RPMI8226 (cell line): Measurements from ENCODE around the gene MSANTD7.
A peak's percentile ranks its signal among the peaks of the same experiment; 100 is the strongest.
"Not testable (repeated sequence)": the region's sequence is repeated elsewhere in the genome, so short reads cannot be mapped to it uniquely, and the experiment has no call there.

Experiments used
- DNase-seq: peaks from one replicate; pipeline ENCODE4 v3.0.0-alpha.2; 2015

The MSANTD7 gene

GRCh38 chr10:14838582-14839304 lies 637 bp downstream of the MSANTD7 start:
- DNase-seq, result peak; percentile 40

GRCh38 chr10:14839305-14839695 lies 1.2 kb downstream of the MSANTD7 start:
- DNase-seq, result peak; percentile 34

GRCh38 chr10:14840178-14840577 lies 2.1 kb downstream of the MSANTD7 start:
- no peak for DNase-seq

- DNase-seq, result no peak
Observed at GRCh38 chr10:14843327-14843988, 5.4 kb downstream of the MSANTD7 start.

- no peak for DNase-seq
Observed at GRCh38 chr10:14844948-14845347, 6.8 kb downstream of the MSANTD7 start.

GRCh38 chr10:14852236-14852635 lies 14.1 kb downstream of the MSANTD7 start:
- no peak for DNase-seq

- DNase-seq, result no peak
Observed at GRCh38 chr10:14855453-14855852, 17.3 kb downstream of the MSANTD7 start.

- DNase-seq, result no peak
Observed at GRCh38 chr10:14858338-14858960, 20.3 kb downstream of the MSANTD7 start.

GRCh38 chr10:14859043-14859442 lies 20.9 kb downstream of the MSANTD7 start:
- no peak for DNase-seq

- DNase-seq, result no peak
Observed at GRCh38 chr10:14859775-14860174, 21.7 kb downstream of the MSANTD7 start.

GRCh38 chr10:14860791-14861190 lies 22.7 kb downstream of the MSANTD7 start:
- no peak for DNase-seq

GRCh38 chr10:14864466-14864865 lies 26.4 kb downstream of the MSANTD7 start:
- DNase-seq, result not testable (repeated sequence)

GRCh38 chr10:14864871-14865270 lies 26.8 kb downstream of the MSANTD7 start:
- not testable (repeated sequence) for DNase-seq

- no peak for DNase-seq
Observed at GRCh38 chr10:14873090-14873760, 35.1 kb downstream of the MSANTD7 start.

GRCh38 chr10:14875941-14876340 lies 37.8 kb downstream of the MSANTD7 start:
- DNase-seq, result no peak

GRCh38 chr10:14876764-14877163 lies 38.7 kb downstream of the MSANTD7 start:
- no peak for DNase-seq

GRCh38 chr10:14878266-14879123 lies 40.4 kb downstream of the MSANTD7 start, which contains the start of gene SUV39H2:
Gene SUV39H2, plus strand, starts transcription at chr10:14878866. Its CDS starts 23 bp downstream, at chr10:14878889.
- DNase-seq, result peak; percentile 97

GRCh38 chr10:14879124-14879927 lies 41.2 kb downstream of the MSANTD7 start:
- DNase-seq, result peak; percentile 31

GRCh38 chr10:14879928-14880193 lies 41.8 kb downstream of the MSANTD7 start:
- no peak for DNase-seq

GRCh38 chr10:14880229-14880628 lies 42.1 kb downstream of the MSANTD7 start:
- no peak for DNase-seq

GRCh38 chr10:14884082-14884481 lies 46.0 kb downstream of the MSANTD7 start:
- no peak for DNase-seq
